Endothelial cell of umbilical vein (primary cell): ENCODE measurements around the gene CWC27.

Source experiments
- EZH2 ChIP-seq: IDR thresholded peaks from 2 replicates; pipeline ENCODE4 v1.6.1; 2012; ENCODE audit warnings: borderline replicate concordance, low read depth, mild to moderate bottlenecking, moderate library complexity, low read length, inconsistent platforms; ENCODE audit not compliant: severe bottlenecking
- GATA2 ChIP-seq: IDR thresholded peaks from 2 replicates; pipeline ENCODE4 v1.7.0; 2011; ENCODE audit warnings: low read depth, mild to moderate bottlenecking, moderate library complexity, mixed read lengths, low read length; ENCODE audit not compliant: insufficient read length, insufficient read depth
- MAX ChIP-seq: IDR thresholded peaks from 2 replicates; pipeline ENCODE4 v1.6.1; 2011; ENCODE audit not compliant: insufficient read depth, insufficient read length
- MYC ChIP-seq: IDR thresholded peaks from one replicate; pipeline ENCODE4 v1.6.1; 2011; ENCODE audit warnings: mild to moderate bottlenecking, low read depth, low read length
- POLR2A ChIP-seq: IDR thresholded peaks from 2 replicates; pipeline ENCODE4 v1.6.1; 2012; ENCODE audit warnings: low read depth, mild to moderate bottlenecking, control low read depth, low read length
- POLR2AphosphoS5 ChIP-seq: IDR thresholded peaks from 2 replicates; pipeline ENCODE4 v1.6.1; 2012; ENCODE audit warnings: low read depth, mild to moderate bottlenecking, control low read depth, low read length, moderate library complexity; ENCODE audit not compliant: insufficient read depth
- TF ChIP-seq, protein P1 (sequence below), 2 donors: IDR thresholded peaks; 1 replicate in 1 of 2; 2 replicates in 1 of 2; pipeline ENCODE4 v1.5.1; 2011; ENCODE audit warnings: low read length in 2 of 2, mild to moderate bottlenecking in 2 of 2, moderate library complexity in 2 of 2, control low read depth in 1 of 2, inconsistent platforms in 1 of 2, low read depth in 1 of 2; ENCODE audit not compliant: insufficient read depth in 1 of 2; ENCODE audit errors: extremely low read depth in 1 of 2

DNA sequence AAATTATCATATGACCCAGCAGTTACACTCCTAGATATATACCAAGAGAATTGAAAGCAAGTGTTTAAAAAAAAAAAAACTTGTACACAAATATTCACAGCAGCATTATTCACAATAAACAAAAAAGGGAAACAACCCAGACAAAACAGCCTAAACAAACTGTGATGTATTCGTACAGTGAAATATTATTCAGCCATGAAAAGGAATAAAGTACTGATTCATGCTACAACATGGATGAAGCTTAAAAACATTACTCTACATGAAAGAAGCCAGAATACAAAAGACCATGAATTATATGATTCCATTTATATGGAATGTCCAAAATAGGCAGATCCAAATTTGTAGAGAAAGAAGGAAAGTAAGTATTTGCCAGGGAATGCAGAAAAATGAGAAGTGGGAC, 161.1 kb downstream of the CWC27 start:
- TF ChIP-seq, protein P1, sequence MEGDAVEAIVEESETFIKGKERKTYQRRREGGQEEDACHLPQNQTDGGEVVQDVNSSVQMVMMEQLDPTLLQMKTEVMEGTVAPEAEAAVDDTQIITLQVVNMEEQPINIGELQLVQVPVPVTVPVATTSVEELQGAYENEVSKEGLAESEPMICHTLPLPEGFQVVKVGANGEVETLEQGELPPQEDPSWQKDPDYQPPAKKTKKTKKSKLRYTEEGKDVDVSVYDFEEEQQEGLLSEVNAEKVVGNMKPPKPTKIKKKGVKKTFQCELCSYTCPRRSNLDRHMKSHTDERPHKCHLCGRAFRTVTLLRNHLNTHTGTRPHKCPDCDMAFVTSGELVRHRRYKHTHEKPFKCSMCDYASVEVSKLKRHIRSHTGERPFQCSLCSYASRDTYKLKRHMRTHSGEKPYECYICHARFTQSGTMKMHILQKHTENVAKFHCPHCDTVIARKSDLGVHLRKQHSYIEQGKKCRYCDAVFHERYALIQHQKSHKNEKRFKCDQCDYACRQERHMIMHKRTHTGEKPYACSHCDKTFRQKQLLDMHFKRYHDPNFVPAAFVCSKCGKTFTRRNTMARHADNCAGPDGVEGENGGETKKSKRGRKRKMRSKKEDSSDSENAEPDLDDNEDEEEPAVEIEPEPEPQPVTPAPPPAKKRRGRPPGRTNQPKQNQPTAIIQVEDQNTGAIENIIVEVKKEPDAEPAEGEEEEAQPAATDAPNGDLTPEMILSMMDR (IDR thresholded peaks at IDR 0.05; ENCODE audit: extremely low read depth in 1 of 2, insufficient read depth in 1 of 2, low read depth in 1 of 2, low read length in 2 of 2) = no peak
- TF ChIP-seq POLR2A (no peak), POLR2AphosphoS5 (no peak), MYC (no peak), MAX (no peak), GATA2 (no peak), EZH2 (no peak)
